Endometrial microvascular endothelial cells (primary cell): ENCODE measurements around the gene EFCAB12. TPM values are rescaled to one million over a fixed set of nuclear protein-coding genes. Genes with fewer than 3 reads are reported as not detected.

ENCODE experiments used
- in situ Hi-C: cut with HindIII; loops from 2 replicates; pipeline ENCODE4 v1.10.0; 2017; ENCODE audit warnings: low sequenced_read_pairs, low pct_unique_long_range_greater_than_20kb; ENCODE audit errors: inconsistent ontology term
- total RNA-seq: library from RNA; depleted of rRNA; stranded (reverse); fragments of >200 nt; gene quantifications from one replicate; pipeline ENCODE4 v1.2.3, GENCODE V29; 2015; ENCODE audit errors: inconsistent ontology term

Gene EFCAB12
- total RNA-seq, 1 donor from 2014 or later: not detected

GRCh38 chr3:129448186-129448895 lies 19.9 kb upstream of the EFCAB12 start:
- in situ Hi-C loops: no loop called here

DNA sequence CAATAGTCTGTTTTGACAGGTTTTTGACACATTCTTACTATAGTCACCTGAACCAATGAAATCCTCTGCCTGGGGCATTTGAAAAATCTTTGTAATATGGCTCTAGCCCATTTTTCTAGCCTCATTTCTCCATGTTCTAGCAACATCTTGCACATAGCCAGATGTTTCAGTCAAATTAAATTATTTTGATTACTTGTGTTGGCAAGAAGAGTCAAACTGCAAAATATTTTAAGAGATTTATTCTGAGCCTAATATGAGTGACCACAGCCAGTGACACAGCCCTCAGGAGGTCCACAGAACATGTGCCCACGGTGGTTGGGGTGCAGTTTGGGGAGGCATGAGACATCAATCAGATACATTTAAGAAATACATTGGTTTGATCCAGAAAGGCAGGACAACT lies 18.5 kb upstream of the EFCAB12 start:
- in situ Hi-C loops: no loop called here

GRCh38 chr3:129445471-129445870 lies 17.0 kb upstream of the EFCAB12 start:
- in situ Hi-C loops: no loop called here

- in situ Hi-C loops: no loop called here
These were observed 14.5 kb upstream of the EFCAB12 start for GRCh38 chr3:129442947-129443346.

DNA sequence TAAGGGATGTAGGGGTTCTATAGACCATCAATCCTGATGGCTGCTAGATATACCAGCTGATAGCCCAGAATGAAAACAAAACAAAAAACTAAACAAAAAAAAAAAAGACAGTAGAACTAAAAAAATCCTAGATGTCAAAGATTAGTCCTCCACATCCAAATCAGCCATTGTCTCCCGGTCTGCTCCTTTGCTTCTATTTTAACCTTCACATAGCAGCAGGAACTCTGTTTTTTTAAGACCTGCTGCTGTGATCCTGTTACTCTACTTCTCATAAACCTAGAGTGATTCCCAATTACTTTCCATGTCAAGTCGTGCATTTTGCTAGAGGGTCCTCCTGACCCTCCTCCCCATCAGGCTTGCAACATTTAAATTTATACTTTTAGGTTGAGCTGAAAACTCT lies 14.1 kb upstream of the EFCAB12 start:
- in situ Hi-C loops: no loop called here

- in situ Hi-C loops: no loop called here
These were observed 13.3 kb upstream of the EFCAB12 start for GRCh38 chr3:129441782-129442181.

GRCh38 chr3:129441215-129441614 lies 12.8 kb upstream of the EFCAB12 start:
- in situ Hi-C loops: no loop called here

- in situ Hi-C loops: no loop called here
These were observed 12.3 kb upstream of the EFCAB12 start for GRCh38 chr3:129440618-129441190.

- in situ Hi-C loops: no loop called here
These were observed 11.6 kb upstream of the EFCAB12 start, which contains the start of the genes IFT122 and MBD4 for GRCh38 chr3:129439817-129440617. Gene IFT122 (plus strand): TSS chr3:129440224. CDS start chr3:129440331, 107 bp downstream. Gene MBD4 (minus strand): TSS chr3:129439948. CDS start chr3:129439833, 115 bp downstream.

GRCh38 chr3:129439226-129439816 lies 10.9 kb upstream of the EFCAB12 start:
- in situ Hi-C loops: no loop called here

DNA sequence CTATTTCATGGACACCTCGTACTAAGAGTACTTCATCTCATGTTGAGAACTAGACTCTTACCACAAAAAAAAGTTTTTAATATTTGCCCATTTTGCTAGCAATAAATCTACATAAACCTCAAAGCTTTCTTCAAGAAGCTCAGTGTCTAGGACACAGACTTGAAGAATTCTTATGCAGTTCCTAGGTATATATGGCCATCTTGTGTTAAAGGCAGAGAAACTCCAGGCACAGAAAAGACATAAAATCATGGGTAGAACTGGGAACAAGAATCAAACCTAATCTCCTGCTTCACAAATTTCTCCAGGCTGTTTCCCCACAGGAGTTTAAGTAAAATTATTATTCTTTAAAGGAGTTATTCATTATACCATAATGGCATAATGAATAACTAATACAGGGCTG lies 6.9 kb upstream of the EFCAB12 start:
- in situ Hi-C loops: no loop called here

- in situ Hi-C loops: no loop called here
These were observed 5.7 kb upstream of the EFCAB12 start for GRCh38 chr3:129434140-129434539.

GRCh38 chr3:129433565-129433964 lies 5.1 kb upstream of the EFCAB12 start:
- in situ Hi-C loops: no loop called here

DNA sequence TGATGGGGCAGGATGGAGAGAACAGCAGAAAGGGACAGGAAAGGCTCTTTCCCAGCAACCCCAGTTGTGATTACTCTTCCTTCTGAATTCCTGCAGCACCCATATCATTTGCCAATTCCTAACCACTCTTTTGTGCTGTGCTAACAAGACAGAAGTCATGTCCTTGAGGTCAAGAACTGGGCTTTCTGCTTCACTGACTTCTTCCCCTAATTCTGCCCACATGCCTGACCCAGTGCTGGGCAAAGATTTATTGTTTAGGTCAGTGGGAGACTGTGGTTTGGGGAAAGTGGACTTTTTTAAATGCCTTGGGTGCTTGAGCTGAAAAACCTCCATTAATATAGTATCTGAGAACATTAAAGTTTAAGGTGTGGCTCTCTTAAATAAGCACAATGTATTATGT lies 4.2 kb upstream of the EFCAB12 start:
- in situ Hi-C loops: no loop called here

DNA sequence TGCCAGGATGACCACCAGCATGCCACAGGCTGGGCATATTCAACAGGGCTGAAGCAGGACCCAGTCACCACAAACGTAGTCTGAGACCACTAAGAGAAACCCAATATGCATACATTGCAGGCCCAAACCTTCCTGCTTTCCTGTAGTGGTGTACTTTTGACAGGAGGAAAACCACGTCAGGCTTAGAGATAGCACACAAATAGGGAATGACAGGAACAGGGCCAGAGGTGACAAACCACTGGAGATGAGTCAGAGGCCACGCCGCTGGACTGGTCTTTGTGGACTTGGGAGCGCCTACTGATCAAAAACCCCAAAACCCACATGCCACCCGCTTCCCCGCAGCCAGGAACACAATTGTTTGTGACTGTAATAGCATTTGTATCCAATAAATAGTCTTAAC lies 3.6 kb upstream of the EFCAB12 start:
- in situ Hi-C loops: no loop called here

DNA sequence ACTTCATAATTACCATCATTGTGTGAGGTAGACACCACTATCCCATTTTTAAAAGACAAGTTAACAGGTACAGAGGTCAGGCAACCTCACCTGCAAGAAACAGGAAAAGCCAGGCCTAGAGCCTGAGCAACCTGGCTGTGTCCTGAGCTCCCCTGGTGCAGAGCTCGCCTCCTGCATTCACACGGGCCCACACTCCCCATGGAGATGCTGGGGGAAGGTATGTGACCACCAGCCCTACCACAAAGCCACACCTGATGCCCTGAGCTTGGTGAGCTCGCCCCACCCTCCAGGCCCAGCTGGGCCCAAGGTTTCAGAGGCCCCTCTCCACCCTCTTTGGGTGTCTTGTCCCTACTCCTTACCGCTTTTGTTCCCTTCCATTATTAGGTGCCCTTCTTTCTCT lies 1.2 kb upstream of the EFCAB12 start:
- in situ Hi-C loops: no loop called here

GRCh38 chr3:129429080-129429451 lies 630 bp upstream of the EFCAB12 start:
- in situ Hi-C loops: no loop called here

- in situ Hi-C loops: no loop called here
These were observed 445 bp downstream of the EFCAB12 start for GRCh38 chr3:129428007-129428375.

DNA sequence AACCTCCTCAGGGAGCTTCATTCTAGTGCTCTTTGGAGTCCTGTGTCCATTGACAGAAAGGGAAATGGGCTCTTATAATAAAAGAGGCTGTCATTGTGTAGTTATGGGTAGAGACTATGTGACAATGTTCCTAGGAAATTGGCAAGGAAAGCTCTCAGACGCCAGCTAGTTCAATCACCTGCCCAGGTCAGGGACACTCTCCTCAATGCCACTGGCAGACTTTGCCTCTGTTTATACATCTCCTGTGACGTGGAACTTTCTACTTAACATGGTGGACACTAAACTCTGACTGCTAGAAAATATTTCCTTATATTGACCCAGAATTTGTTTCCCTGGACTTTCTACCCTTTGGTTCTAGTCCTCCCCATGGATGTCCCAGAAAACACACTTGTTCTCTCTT lies 2.8 kb downstream of the EFCAB12 start:
- in situ Hi-C loops: no loop called here

GRCh38 chr3:129425213-129425612 lies 3.2 kb downstream of the EFCAB12 start:
- in situ Hi-C loops: no loop called here
